Progenitor cell of endocrine pancreas (in vitro differentiated cells): Measurements from ENCODE around the gene GGT6. TPM values are rescaled to one million over a fixed set of nuclear protein-coding genes. Genes with fewer than 3 reads are reported as not detected.

Experiments
- DNase-seq: peaks from one replicate; pipeline ENCODE4 v3.0.0; 2021; ENCODE audit warnings: low spot score; ENCODE audit not compliant: unreplicated experiment
- H3K27ac Mint-ChIP-seq: 2 replicates; pipeline ENCODE4 v1.8.0; 2021; ENCODE audit warnings: mild to moderate bottlenecking, moderate library complexity, mixed read lengths
- H3K27me3 Mint-ChIP-seq: 2 replicates; pipeline ENCODE4 v1.8.0; 2021; ENCODE audit warnings: mixed read lengths
- H3K36me3 Mint-ChIP-seq: 2 replicates; pipeline ENCODE4 v1.8.0; 2022; ENCODE audit warnings: mixed read lengths; ENCODE audit not compliant: insufficient read depth
- H3K4me1 Mint-ChIP-seq: 2 replicates; pipeline ENCODE4 v1.8.0; 2021; ENCODE audit warnings: low read depth, mixed read lengths
- H3K4me3 Mint-ChIP-seq: 2 replicates; pipeline ENCODE4 v1.8.0; 2021; ENCODE audit warnings: low read depth, mild to moderate bottlenecking, moderate library complexity, mixed read lengths
- H3K9me3 Mint-ChIP-seq: 2 replicates; pipeline ENCODE4 v1.8.0; 2021; ENCODE audit warnings: low read depth, mixed read lengths
- CTCF ChIP-seq: fragments of 200-600 bp; sonication (generic); IDR thresholded peaks from one replicate; pipeline ENCODE4 v1.5.0; 2021; ENCODE audit warnings: antibody characterized with exemption, mild to moderate bottlenecking; ENCODE audit not compliant: unreplicated experiment
- total RNA-seq: library from RNA; stranded (reverse); gene quantifications from 2 replicates; pipeline ENCODE4 v1.2.1, GENCODE V29; 2021

Gene GGT6
- total RNA-seq, 1 donor from 2014 or later, result not detected

GRCh38 chr17:4522661-4523060 lies 37.7 kb downstream of the GGT6 start:
- no peak for TF ChIP-seq CTCF
- no peak for DNase-seq
- Mint-ChIP-seq H3K4me3 (no peak overlapping the region), H3K36me3 (no peaks in the 10 kb centered on the region), H3K4me1 (peaks cover 23% of the 10 kb centered on the region), H3K9me3 (no peaks in the 10 kb centered on the region), H3K27ac (peak overlapping the region; percentile 49), H3K27me3 (peaks cover 20% of the 10 kb centered on the region)

- Mint-ChIP-seq H3K27me3 (peaks cover 7% of the 10 kb centered on the region), H3K9me3 (no peaks in the 10 kb centered on the region), H3K36me3 (no peaks in the 10 kb centered on the region), H3K4me1 (peaks cover 23% of the 10 kb centered on the region), H3K27ac (no peak overlapping the region), H3K4me3 (no peak overlapping the region)
- no peak for DNase-seq
- TF ChIP-seq CTCF, result no peak
These were observed 39.3 kb downstream of the GGT6 start for GRCh38 chr17:4520894-4521600.

- H3K9me3 Mint-ChIP-seq, result no peaks in the 10 kb centered on the region
- H3K4me1 Mint-ChIP-seq, result peaks cover 23% of the 10 kb centered on the region
- no peak for DNase-seq
- no peaks in the 10 kb centered on the region for H3K36me3 Mint-ChIP-seq
- no peak for TF ChIP-seq CTCF
- peaks cover 4% of the 10 kb centered on the region for H3K27me3 Mint-ChIP-seq
- H3K27ac Mint-ChIP-seq, result peak overlapping the region; percentile 87
- no peak overlapping the region for H3K4me3 Mint-ChIP-seq
These were observed 40.1 kb downstream of the GGT6 start for GRCh38 chr17:4520060-4520893.

GRCh38 chr17:4519361-4519788 lies 41.0 kb downstream of the GGT6 start:
- no peaks in the 10 kb centered on the region for H3K9me3 Mint-ChIP-seq
- no peak overlapping the region for H3K4me3 Mint-ChIP-seq
- DNase-seq, result no peak
- no peaks in the 10 kb centered on the region for H3K36me3 Mint-ChIP-seq
- peaks cover 4% of the 10 kb centered on the region for H3K27me3 Mint-ChIP-seq
- no peak overlapping the region for H3K27ac Mint-ChIP-seq
- no peak for TF ChIP-seq CTCF
- H3K4me1 Mint-ChIP-seq, result peaks cover 28% of the 10 kb centered on the region

- TF ChIP-seq CTCF, result no peak
- H3K36me3 Mint-ChIP-seq, result no peaks in the 10 kb centered on the region
- H3K27me3 Mint-ChIP-seq, result peaks cover 4% of the 10 kb centered on the region
- no peak for DNase-seq
- H3K27ac Mint-ChIP-seq, result no peak overlapping the region
- no peak overlapping the region for H3K4me3 Mint-ChIP-seq
- peaks cover 33% of the 10 kb centered on the region for H3K4me1 Mint-ChIP-seq
- no peaks in the 10 kb centered on the region for H3K9me3 Mint-ChIP-seq
These were observed 41.5 kb downstream of the GGT6 start for GRCh38 chr17:4518901-4519300.
